Fibroblast of lung (primary cell): ENCODE data around the gene FOLR2.

Experiments used
- CTCF ChIP-seq, 2 donors: IDR thresholded peaks in 1 of 2; conservative IDR thresholded peaks in 1 of 2; 1 replicate in 1 of 2; 2 replicates in 1 of 2; pipeline ENCODE4 v1.5.1; 2011 to 2012; ENCODE audit warnings: low read length in 2 of 2, control low read depth in 1 of 2, inconsistent platforms in 1 of 2, low read depth in 1 of 2, mild to moderate bottlenecking in 1 of 2
- EZH2 ChIP-seq: IDR thresholded peaks from 2 replicates; pipeline ENCODE4 v1.5.1; 2012; ENCODE audit warnings: low read length, control low read depth, mild to moderate bottlenecking; ENCODE audit errors: missing control alignments

- TF ChIP-seq EZH2 (no peak), CTCF (conservative IDR thresholded peaks at IDR 0.05 in 1 of 2, IDR thresholded peaks at IDR 0.05 in 1 of 2; ENCODE audit: low read depth in 1 of 2, low read length in 2 of 2) (peak in 1 of 2 donors; percentile 5)
These were observed 11.7 kb downstream of the FOLR2 start for GRCh38 chr11:72228229-72228843.
